Measurements from ENCODE around the gene ZBTB34. TPM values are rescaled to one million over a fixed set of nuclear protein-coding genes. Genes with fewer than 3 reads are reported as not detected.
"Not testable (repeated sequence)": the region's sequence is repeated elsewhere in the genome, so short reads cannot be mapped to it uniquely, and the experiment has no call there.

Gene ZBTB34
- total RNA-seq, 1 donor from 2014 or later: 16.1 TPM

GRCh38 chr9:126819482-126819881 is 41.0 kb upstream of the ZBTB34 start:
- no peaks in the 10 kb centered on the region for H3K27me3 Mint-ChIP-seq (ENCODE audit: low read depth)
- no peak overlapping the region for H3K4me3 Mint-ChIP-seq
- no peak for DNase-seq (ENCODE audit: low read depth, low spot score)
- H3K36me3 Mint-ChIP-seq (ENCODE audit: low read depth): peaks cover 50% of the 10 kb centered on the region
- TF ChIP-seq CTCF (conservative IDR thresholded peaks at IDR 0.05): no peak
- H3K4me1 Mint-ChIP-seq: no peaks in the 10 kb centered on the region
- H3K9me3 Mint-ChIP-seq: peaks cover 17% of the 10 kb centered on the region
- no peak overlapping the region for H3K27ac Mint-ChIP-seq (ENCODE audit: unreplicated experiment)

- Mint-ChIP-seq H3K4me3 (no peak overlapping the region), H3K27me3 (ENCODE audit: low read depth) (no peaks in the 10 kb centered on the region), H3K27ac (ENCODE audit: unreplicated experiment) (no peak overlapping the region), H3K9me3 (peaks cover 12% of the 10 kb centered on the region), H3K36me3 (ENCODE audit: low read depth) (peaks cover 36% of the 10 kb centered on the region), H3K4me1 (no peaks in the 10 kb centered on the region)
- no peak for TF ChIP-seq CTCF (conservative IDR thresholded peaks at IDR 0.05)
- no peak for DNase-seq (ENCODE audit: low read depth, low spot score)
These were observed 38.2 kb upstream of the ZBTB34 start for GRCh38 chr9:126822278-126822677.

GRCh38 chr9:126822873-126823272 is 37.6 kb upstream of the ZBTB34 start:
- TF ChIP-seq CTCF (conservative IDR thresholded peaks at IDR 0.05): no peak
- H3K4me1 Mint-ChIP-seq: no peaks in the 10 kb centered on the region
- H3K27ac Mint-ChIP-seq (ENCODE audit: unreplicated experiment): no peak overlapping the region
- no peak for DNase-seq (ENCODE audit: low read depth, low spot score)
- H3K9me3 Mint-ChIP-seq: peaks cover 12% of the 10 kb centered on the region
- H3K27me3 Mint-ChIP-seq (ENCODE audit: low read depth): no peaks in the 10 kb centered on the region
- no peak overlapping the region for H3K4me3 Mint-ChIP-seq
- peaks cover 33% of the 10 kb centered on the region for H3K36me3 Mint-ChIP-seq (ENCODE audit: low read depth)

- H3K27me3 Mint-ChIP-seq (ENCODE audit: low read depth); H3K4me1 Mint-ChIP-seq; DNase-seq (ENCODE audit: low read depth, low spot score); H3K9me3 Mint-ChIP-seq; H3K27ac Mint-ChIP-seq (ENCODE audit: unreplicated experiment); H3K4me3 Mint-ChIP-seq: not testable (repeated sequence)
- peaks cover 21% of the 10 kb centered on the region for H3K36me3 Mint-ChIP-seq (ENCODE audit: low read depth)
These were observed 36.4 kb upstream of the ZBTB34 start for GRCh38 chr9:126824052-126824451.

GRCh38 chr9:126827227-126827626 is 33.2 kb upstream of the ZBTB34 start:
- Mint-ChIP-seq H3K36me3 (ENCODE audit: low read depth) (peaks cover 14% of the 10 kb centered on the region), H3K27ac (ENCODE audit: unreplicated experiment) (no peak overlapping the region), H3K9me3 (no peaks in the 10 kb centered on the region), H3K4me3 (no peak overlapping the region), H3K4me1 (no peaks in the 10 kb centered on the region), H3K27me3 (ENCODE audit: low read depth) (no peaks in the 10 kb centered on the region)
- no peak for DNase-seq (ENCODE audit: low read depth, low spot score)
- TF ChIP-seq CTCF (conservative IDR thresholded peaks at IDR 0.05): no peak

GRCh38 chr9:126829035-126829434 is 31.4 kb upstream of the ZBTB34 start:
- Mint-ChIP-seq H3K4me3 (no peak overlapping the region), H3K36me3 (ENCODE audit: low read depth) (peaks cover 11% of the 10 kb centered on the region), H3K9me3 (no peaks in the 10 kb centered on the region), H3K4me1 (no peaks in the 10 kb centered on the region), H3K27me3 (ENCODE audit: low read depth) (no peaks in the 10 kb centered on the region), H3K27ac (ENCODE audit: unreplicated experiment) (no peak overlapping the region)
- TF ChIP-seq CTCF (conservative IDR thresholded peaks at IDR 0.05): no peak
- DNase-seq (ENCODE audit: low read depth, low spot score): no peak
